Keratinocyte (primary cell): ENCODE measurements around the gene ANKRA2. TPM values are rescaled to one million over a fixed set of nuclear protein-coding genes. Genes with fewer than 3 reads are reported as not detected.
"Not testable (repeated sequence)": the region's sequence is repeated elsewhere in the genome, so short reads cannot be mapped to it uniquely, and the experiment has no call there.

Experiments
- DNase-seq: peaks from one replicate; pipeline ENCODE4 v3.0.0-alpha.2; 2011; ENCODE audit warnings: low read depth, missing footprints, low spot score
- FAIRE-seq: peaks from 2 replicates; lab custom pipeline; 2011; peaks lifted over from hg19 to GRCh38; lab: Jason Lieb, UNC
- H2AFZ ChIP-seq: 2 replicates; pipeline ENCODE4 v1.6.0; 2012; ENCODE audit warnings: low read length, control low read depth, inconsistent platforms; ENCODE audit not compliant: control insufficient read depth
- H3K27ac ChIP-seq: 2 replicates; pipeline ENCODE4 v1.5.1; 2011; ENCODE audit warnings: low read length; ENCODE audit not compliant: control insufficient read depth, insufficient read depth
- H3K27me3 ChIP-seq: 3 replicates; pipeline ENCODE4 v1.6.0; 2011; ENCODE audit warnings: low read length; ENCODE audit not compliant: control insufficient read depth, insufficient read depth; ENCODE audit errors: extremely low read depth
- H3K36me3 ChIP-seq, 2 experiments: 2 replicates in 1 of 2; 3 replicates in 1 of 2; pipeline ENCODE4 v1.5.1; 2011; ENCODE audit warnings: low read length in 2 of 2, mild to moderate bottlenecking in 1 of 2; ENCODE audit not compliant: control insufficient read depth in 2 of 2, insufficient read depth in 2 of 2; ENCODE audit errors: extremely low read depth in 1 of 2
- H3K4me1 ChIP-seq: 3 replicates; pipeline ENCODE4 v1.5.1; 2011; ENCODE audit warnings: low read length; ENCODE audit not compliant: control insufficient read depth, insufficient read depth; ENCODE audit errors: extremely low read depth
- H3K4me2 ChIP-seq: 3 replicates; pipeline ENCODE4 v1.6.0; 2011; ENCODE audit warnings: low read depth, low read length; ENCODE audit not compliant: control insufficient read depth, insufficient read depth; ENCODE audit errors: extremely low read depth
- H3K4me3 ChIP-seq, 3 experiments: fragments of 200-600 bp in 1 of 3; sonication (generic) in 1 of 3; 2 replicates in 2 of 3; 3 replicates in 1 of 3; pipeline ENCODE4 v1.5.1; 2011 to 2016; ENCODE audit warnings: low read length in 3 of 3, mild to moderate bottlenecking in 3 of 3, control low read depth in 2 of 3, inconsistent platforms in 1 of 3, low read depth in 1 of 3, mixed read lengths in 1 of 3, mixed run types in 1 of 3, moderate library complexity in 1 of 3; ENCODE audit not compliant: control insufficient read depth in 2 of 3, insufficient read depth in 2 of 3; ENCODE audit errors: extremely low read depth in 1 of 3
- H3K79me2 ChIP-seq: 2 replicates; pipeline ENCODE4 v1.6.0; 2012; ENCODE audit warnings: low read length; ENCODE audit not compliant: control insufficient read depth, insufficient read depth
- H3K9ac ChIP-seq: 3 replicates; pipeline ENCODE4 v1.6.0; 2011; ENCODE audit warnings: low read length; ENCODE audit not compliant: control insufficient read depth, insufficient read depth; ENCODE audit errors: extremely low read depth
- H3K9me1 ChIP-seq: 3 replicates; pipeline ENCODE4 v1.6.0; 2011; ENCODE audit warnings: low read length; ENCODE audit not compliant: control insufficient read depth, insufficient read depth; ENCODE audit errors: extremely low read depth
- H3K9me3 ChIP-seq: 2 replicates; pipeline ENCODE4 v1.5.1; 2012; ENCODE audit warnings: low read depth, low read length; ENCODE audit not compliant: control insufficient read depth
- H4K20me1 ChIP-seq: 3 replicates; pipeline ENCODE4 v1.6.0; 2011; ENCODE audit warnings: low read length; ENCODE audit not compliant: control insufficient read depth, insufficient read depth; ENCODE audit errors: extremely low read depth
- EZH2 ChIP-seq: IDR thresholded peaks from one replicate; pipeline ENCODE4 v1.6.1; 2012; ENCODE audit warnings: inconsistent platforms, mild to moderate bottlenecking, low read length, moderate library complexity
- dilution Hi-C: fragments of 300-500 bp; cut with MboI; formaldehyde crosslinking; loops from one replicate; pipeline ENCODE4 v1.7.0; 2020; ENCODE audit warnings: low sequenced_read_pairs; ENCODE audit not compliant: extremely low pct_ligation_motif_present
- polyA plus RNA-seq, 5 experiments: library from polyadenylated mRNA; depleted of rRNA in 3 of 5; stranded (reverse) in 3 of 5; stranded (forward) in 1 of 5; unstranded in 1 of 5; fragments of >200 nt; gene quantifications; 1 replicate in 1 of 5; 2 replicates in 3 of 5; 3 replicates in 1 of 5; pipeline versions ENCODE4 v1.2.1 to v1.2.3, GENCODE V29; 2011 to 2012; ENCODE audit warnings: missing spikeins in 2 of 5, low read depth in 1 of 5, low replicate concordance in 1 of 5
- TF ChIP-seq, protein P1 (sequence below), 3 experiments: IDR thresholded peaks in 1 of 3; conservative IDR thresholded peaks in 1 of 3; optimal IDR thresholded peaks in 1 of 3; 2 replicates in 2 of 3; 3 replicates in 1 of 3; pipeline versions ENCODE3 to v1.5.1; 2011; ENCODE audit warnings: low read length in 3 of 3, mild to moderate bottlenecking in 3 of 3, moderate library complexity in 2 of 3, control low read depth in 1 of 3, inconsistent platforms in 1 of 3; ENCODE audit not compliant: insufficient read depth in 2 of 3; ENCODE audit errors: extremely low read depth in 1 of 3

The ANKRA2 gene
- polyA plus RNA-seq, 1 donor (not counting 4 experiments of a cell fraction or from before 2014, with no cell fraction given): 20.6 TPM

DNA sequence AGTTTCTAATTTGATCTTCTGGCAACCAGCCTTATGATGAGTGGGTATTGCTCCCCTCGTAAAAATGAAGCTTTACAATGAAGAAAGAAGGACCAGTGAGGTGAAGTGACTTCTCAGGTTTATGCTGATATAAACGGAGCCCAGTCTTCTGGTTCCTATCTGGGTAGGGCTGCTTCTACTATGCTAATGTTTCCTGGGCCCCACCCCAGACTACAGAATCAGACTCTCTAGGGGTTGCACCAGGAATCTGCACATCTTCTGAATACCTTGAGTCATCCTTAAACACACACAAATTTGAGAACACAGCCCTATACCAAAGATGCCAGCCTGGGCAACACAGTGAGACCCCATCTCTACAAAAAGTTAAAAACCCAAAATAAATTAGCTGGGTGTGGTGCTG lies 51.0 kb downstream of the ANKRA2 start:
- H3K4me3 ChIP-seq: no peak overlapping the region
- FAIRE-seq: no peak
- H3K9ac ChIP-seq: no peak overlapping the region
- H3K4me2 ChIP-seq: no peak overlapping the region
- no peaks in the 10 kb centered on the region for H3K79me2 ChIP-seq
- TF ChIP-seq, protein P1, sequence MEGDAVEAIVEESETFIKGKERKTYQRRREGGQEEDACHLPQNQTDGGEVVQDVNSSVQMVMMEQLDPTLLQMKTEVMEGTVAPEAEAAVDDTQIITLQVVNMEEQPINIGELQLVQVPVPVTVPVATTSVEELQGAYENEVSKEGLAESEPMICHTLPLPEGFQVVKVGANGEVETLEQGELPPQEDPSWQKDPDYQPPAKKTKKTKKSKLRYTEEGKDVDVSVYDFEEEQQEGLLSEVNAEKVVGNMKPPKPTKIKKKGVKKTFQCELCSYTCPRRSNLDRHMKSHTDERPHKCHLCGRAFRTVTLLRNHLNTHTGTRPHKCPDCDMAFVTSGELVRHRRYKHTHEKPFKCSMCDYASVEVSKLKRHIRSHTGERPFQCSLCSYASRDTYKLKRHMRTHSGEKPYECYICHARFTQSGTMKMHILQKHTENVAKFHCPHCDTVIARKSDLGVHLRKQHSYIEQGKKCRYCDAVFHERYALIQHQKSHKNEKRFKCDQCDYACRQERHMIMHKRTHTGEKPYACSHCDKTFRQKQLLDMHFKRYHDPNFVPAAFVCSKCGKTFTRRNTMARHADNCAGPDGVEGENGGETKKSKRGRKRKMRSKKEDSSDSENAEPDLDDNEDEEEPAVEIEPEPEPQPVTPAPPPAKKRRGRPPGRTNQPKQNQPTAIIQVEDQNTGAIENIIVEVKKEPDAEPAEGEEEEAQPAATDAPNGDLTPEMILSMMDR (optimal IDR thresholded peaks at IDR 0.05 in 1 of 3, IDR thresholded peaks at IDR 0.05 in 1 of 3, conservative IDR thresholded peaks at IDR 0.05 in 1 of 3; ENCODE audit: extremely low read depth in 1 of 3, insufficient read depth in 2 of 3, low read length in 3 of 3): no peak
- no peak for TF ChIP-seq EZH2
- H3K9me3 ChIP-seq: no peaks in the 10 kb centered on the region
- dilution Hi-C loops: no loop called here
- H3K27ac ChIP-seq: no peak overlapping the region
- no peaks in the 10 kb centered on the region for H4K20me1 ChIP-seq
- DNase-seq: no peak
- H3K27me3 ChIP-seq: no peaks in the 10 kb centered on the region
- H3K4me1 ChIP-seq: peaks cover 14% of the 10 kb centered on the region
- H2AFZ ChIP-seq: no peak overlapping the region
- H3K9me1 ChIP-seq: no peaks in the 10 kb centered on the region
- H3K36me3 ChIP-seq: no peaks in the 10 kb centered on the region

DNA sequence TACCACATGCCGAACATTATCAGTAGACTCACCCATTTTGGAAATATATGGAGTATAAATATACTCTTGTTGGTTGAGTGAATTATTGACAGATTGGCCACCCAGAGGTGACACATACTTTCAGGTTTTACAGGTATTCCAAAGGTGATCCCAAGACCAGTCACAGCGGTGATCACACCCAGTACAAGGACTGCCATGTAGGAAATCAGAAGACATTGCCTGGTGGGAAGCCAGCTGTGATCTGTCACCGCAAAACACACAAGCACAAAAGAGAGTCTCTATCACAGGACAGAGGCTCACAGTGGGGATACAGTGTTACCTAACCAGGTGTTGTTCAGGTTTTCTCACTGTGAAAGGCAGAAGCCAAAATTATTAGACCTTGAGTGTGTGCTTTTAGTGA lies 51.4 kb downstream of the ANKRA2 start:
- Histone ChIP-seq H4K20me1 (no peaks in the 10 kb centered on the region), H3K9ac (no peak overlapping the region), H3K4me1 (peaks cover 10% of the 10 kb centered on the region), H3K4me3 (no peak overlapping the region), H3K27ac (no peak overlapping the region), H3K79me2 (no peaks in the 10 kb centered on the region), H3K36me3 (no peaks in the 10 kb centered on the region), H3K4me2 (no peak overlapping the region), H3K9me1 (no peaks in the 10 kb centered on the region), H2AFZ (no peak overlapping the region), H3K27me3 (no peaks in the 10 kb centered on the region), H3K9me3 (no peaks in the 10 kb centered on the region)
- no peak for TF ChIP-seq EZH2
- TF ChIP-seq, protein P1 (optimal IDR thresholded peaks at IDR 0.05 in 1 of 3, IDR thresholded peaks at IDR 0.05 in 1 of 3, conservative IDR thresholded peaks at IDR 0.05 in 1 of 3; ENCODE audit: extremely low read depth in 1 of 3, insufficient read depth in 2 of 3, low read length in 3 of 3): no peak
- no peak for FAIRE-seq
- no peak for DNase-seq
- dilution Hi-C loops: no loop called here

DNA sequence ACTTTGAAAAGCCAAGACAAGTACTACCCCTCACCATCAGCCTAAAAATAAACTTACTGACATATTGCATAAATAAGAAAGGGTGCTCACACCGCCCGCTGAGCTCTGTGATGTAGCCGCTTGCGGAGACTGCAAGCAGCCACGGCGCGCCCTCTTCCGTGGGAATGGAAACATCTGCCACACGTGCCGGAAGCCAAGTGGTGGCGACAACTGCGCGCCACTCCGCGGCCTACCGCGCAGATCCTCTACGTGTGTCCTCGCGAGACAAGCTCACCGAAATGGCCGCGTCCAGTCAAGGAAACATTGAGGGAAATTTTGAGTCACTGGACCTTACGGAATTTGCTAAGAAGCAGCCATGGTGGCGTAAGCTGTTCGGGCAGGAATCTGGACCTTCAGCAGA lies 56.9 kb downstream of the ANKRA2 start:
- H3K27me3 ChIP-seq, H3K4me2 ChIP-seq, H2AFZ ChIP-seq, H3K4me1 ChIP-seq, dilution Hi-C loops, H3K36me3 ChIP-seq, H3K9ac ChIP-seq, H3K9me1 ChIP-seq, H3K79me2 ChIP-seq, H3K9me3 ChIP-seq, FAIRE-seq, H3K27ac ChIP-seq, H4K20me1 ChIP-seq, DNase-seq, H3K4me3 ChIP-seq: not testable (repeated sequence)
